MCF 10A (cell line): ENCODE data around the gene NTMT1. TPM values are rescaled to one million over a fixed set of nuclear protein-coding genes. Genes with fewer than 3 reads are reported as not detected.

Experiments
- BruUV-seq: library from RNA; stranded (reverse); fragments of 400-500 nt; replicated peaks from 2 replicates; lab custom pipeline; 2021; lab: Mats Ljungman, UMichigan
- CTCF ChIA-PET: fragments of 300-600 bp; sonication (Branson Sonifier 250); formaldehyde crosslinking; extraction: SDS; loops from one replicate; lab custom pipeline; 2021; ENCODE audit warnings: antibody characterized with exemption, inconsistent platforms; lab: Yijun Ruan, JAX
- POLR2A ChIA-PET: fragments of 300-600, 350-650 bp; sonication (Branson Sonifier 250); formaldehyde crosslinking; extraction: SDS; loops from one replicate; lab custom pipeline; 2020; ENCODE audit warnings: antibody characterized with exemption, inconsistent platforms; lab: Yijun Ruan, JAX
- DNase-seq: peaks from one replicate; pipeline ENCODE4 v3.0.0-alpha.2; 2018; ENCODE audit not compliant: unreplicated experiment
- H3K27ac Mint-ChIP-seq: one replicate; pipeline ENCODE4 v1.8.0; 2022; ENCODE audit warnings: mild to moderate bottlenecking, low read depth, mixed read lengths; ENCODE audit not compliant: unreplicated experiment
- H3K27me3 Mint-ChIP-seq: one replicate; pipeline ENCODE4 v1.8.0; 2022; ENCODE audit warnings: mixed read lengths; ENCODE audit not compliant: insufficient read depth, unreplicated experiment
- H3K36me3 Mint-ChIP-seq: one replicate; pipeline ENCODE4 v1.8.0; 2022; ENCODE audit warnings: mild to moderate bottlenecking, moderate library complexity, mixed read lengths; ENCODE audit not compliant: insufficient read depth, unreplicated experiment
- H3K4me1 Mint-ChIP-seq: one replicate; pipeline ENCODE4 v1.8.0; 2022; ENCODE audit warnings: mixed read lengths; ENCODE audit not compliant: insufficient read depth, unreplicated experiment
- H3K4me3 Mint-ChIP-seq: one replicate; pipeline ENCODE4 v1.8.0; 2022; ENCODE audit warnings: mild to moderate bottlenecking, moderate library complexity, mixed read lengths; ENCODE audit not compliant: unreplicated experiment
- H3K9me3 Mint-ChIP-seq: one replicate; pipeline ENCODE4 v1.8.0; 2022; ENCODE audit warnings: mixed read lengths; ENCODE audit not compliant: unreplicated experiment
- intact Hi-C: fragments of 100-400 bp; cut with micrococcal nuclease; formaldehyde crosslinking; loops from 2 replicates; pipeline ENCODE4 v1.14.1; 2022
- total RNA-seq: library from RNA; stranded (reverse); gene quantifications from 2 replicates; pipeline ENCODE4 v1.2.3, GENCODE V29; 2022
- TF ChIP-seq, protein P1 (sequence below): fragments of 200-600 bp; IDR thresholded peaks from one replicate; pipeline ENCODE4 v1.8.0; 2022; ENCODE audit warnings: antibody characterized with exemption, mild to moderate bottlenecking; ENCODE audit not compliant: unreplicated experiment

Gene NTMT1
- total RNA-seq, 1 experiment from 2014 or later = 49.2 TPM

DNA sequence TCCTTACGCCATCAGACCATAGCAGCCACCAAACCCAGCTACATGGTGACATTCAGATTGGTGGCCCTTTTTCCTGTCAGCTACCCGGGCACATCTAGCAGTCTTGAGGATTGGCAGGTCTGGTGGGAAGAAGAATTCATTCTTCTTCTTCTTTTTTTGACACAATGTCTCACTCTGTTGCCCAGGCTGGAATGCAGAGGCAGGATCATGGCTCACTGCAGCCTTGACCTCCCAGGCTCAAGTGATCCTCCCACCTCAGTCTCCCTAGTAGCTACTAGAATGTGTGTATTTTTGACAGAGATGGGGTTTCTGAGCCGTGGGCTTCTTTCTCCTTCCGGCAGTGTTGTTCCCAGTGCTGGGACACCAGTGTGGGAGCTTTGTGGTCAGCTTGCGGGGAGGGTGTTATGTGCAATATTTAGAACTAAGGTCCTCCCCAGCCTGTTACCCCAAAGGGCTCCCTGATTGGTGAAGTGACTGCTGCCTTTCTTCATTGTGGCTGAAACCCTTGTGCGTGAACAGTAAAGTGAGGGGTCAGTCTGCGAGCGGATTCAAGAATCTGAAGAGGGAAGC is 3.4 kb downstream of the NTMT1 start:
- DNase-seq = no peak
- Mint-ChIP-seq H3K27me3 (no peaks in the 10 kb centered on the region), H3K4me3 (no peak overlapping the region), H3K4me1 (peaks cover 32% of the 10 kb centered on the region), H3K27ac (no peak overlapping the region), H3K9me3 (no peaks in the 10 kb centered on the region), H3K36me3 (peaks cover 31% of the 10 kb centered on the region)
- CTCF ChIA-PET = interaction anchor here (0.6 to 5.0 kb wide), 5 partner anchors 11 to 738 kb away, joined by 3 to 23 read pairs (median 3); no protein-coding TSS in a partner anchor
- intact Hi-C loops = loop anchor here (10.0 kb wide), 1 partner anchor 1075 kb away; the partner anchor contains the start of gene SPTAN1
- POLR2A ChIA-PET = interaction anchor here (1.4 to 7.2 kb wide), 3 partner anchors 10 to 488 kb away, joined by 4 to 55 read pairs (median 4); partner anchors contain the start of gene ASB6
- no TSS peak for BruUV-seq
- TF ChIP-seq, protein P1, sequence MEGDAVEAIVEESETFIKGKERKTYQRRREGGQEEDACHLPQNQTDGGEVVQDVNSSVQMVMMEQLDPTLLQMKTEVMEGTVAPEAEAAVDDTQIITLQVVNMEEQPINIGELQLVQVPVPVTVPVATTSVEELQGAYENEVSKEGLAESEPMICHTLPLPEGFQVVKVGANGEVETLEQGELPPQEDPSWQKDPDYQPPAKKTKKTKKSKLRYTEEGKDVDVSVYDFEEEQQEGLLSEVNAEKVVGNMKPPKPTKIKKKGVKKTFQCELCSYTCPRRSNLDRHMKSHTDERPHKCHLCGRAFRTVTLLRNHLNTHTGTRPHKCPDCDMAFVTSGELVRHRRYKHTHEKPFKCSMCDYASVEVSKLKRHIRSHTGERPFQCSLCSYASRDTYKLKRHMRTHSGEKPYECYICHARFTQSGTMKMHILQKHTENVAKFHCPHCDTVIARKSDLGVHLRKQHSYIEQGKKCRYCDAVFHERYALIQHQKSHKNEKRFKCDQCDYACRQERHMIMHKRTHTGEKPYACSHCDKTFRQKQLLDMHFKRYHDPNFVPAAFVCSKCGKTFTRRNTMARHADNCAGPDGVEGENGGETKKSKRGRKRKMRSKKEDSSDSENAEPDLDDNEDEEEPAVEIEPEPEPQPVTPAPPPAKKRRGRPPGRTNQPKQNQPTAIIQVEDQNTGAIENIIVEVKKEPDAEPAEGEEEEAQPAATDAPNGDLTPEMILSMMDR = no peak

DNA sequence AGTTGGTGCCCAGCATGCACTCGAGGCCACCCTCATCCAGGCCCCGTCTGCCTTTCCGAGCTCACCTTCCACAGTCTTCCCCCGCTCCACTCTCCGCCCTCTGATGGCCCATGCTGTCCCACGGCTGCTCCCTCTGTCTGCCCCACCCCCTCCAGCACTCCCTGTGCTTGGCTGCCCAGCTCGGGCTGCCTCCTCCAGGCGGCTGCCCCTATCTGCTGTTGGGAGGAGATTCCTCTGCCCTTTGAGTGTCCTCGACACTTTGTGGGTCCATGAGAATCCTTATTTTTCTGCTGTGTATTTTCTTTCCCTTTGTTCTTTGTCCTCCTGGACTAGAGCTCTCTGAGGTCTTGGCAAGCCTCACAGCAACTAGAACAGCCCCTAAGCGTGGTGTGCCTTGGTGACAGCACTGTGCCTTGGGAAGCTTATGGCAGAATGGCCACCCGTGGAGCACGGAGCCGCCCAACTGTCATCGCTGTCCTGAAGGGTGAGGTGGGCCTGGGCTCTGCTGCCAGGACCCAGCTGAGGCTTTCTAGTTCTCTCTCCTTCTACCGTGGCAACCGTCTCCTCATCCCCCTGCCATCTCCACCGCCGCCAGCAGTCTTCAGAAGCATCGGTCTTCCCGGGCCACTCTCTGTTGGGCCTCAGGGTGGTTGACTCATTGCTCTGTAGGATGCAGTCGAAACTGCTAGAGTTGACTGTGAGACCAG is 5.2 kb downstream of the NTMT1 start:
- H3K36me3 Mint-ChIP-seq = peaks cover 48% of the 10 kb centered on the region
- H3K27me3 Mint-ChIP-seq = no peaks in the 10 kb centered on the region
- peak overlapping the region; percentile 51 for H3K4me3 Mint-ChIP-seq
- no TSS peak for BruUV-seq
- H3K9me3 Mint-ChIP-seq = no peaks in the 10 kb centered on the region
- H3K4me1 Mint-ChIP-seq = peaks cover 32% of the 10 kb centered on the region
- DNase-seq = peak; percentile 82
- CTCF ChIA-PET = interaction anchor here (0.5 to 5.0 kb wide), 8 partner anchors 9 to 491 kb away, joined by 3 to 23 read pairs (median 5); partner anchors contain the start of gene C9orf50
- intact Hi-C loops = no loop called here
- peak overlapping the region; percentile 88 for H3K27ac Mint-ChIP-seq
- TF ChIP-seq, protein P1 = no peak
- POLR2A ChIA-PET = interaction anchor here (0.8 to 7.2 kb wide), 7 partner anchors 8 to 491 kb away, joined by 3 to 55 read pairs (median 4); partner anchors contain the start of genes ASB6 and IER5L

DNA sequence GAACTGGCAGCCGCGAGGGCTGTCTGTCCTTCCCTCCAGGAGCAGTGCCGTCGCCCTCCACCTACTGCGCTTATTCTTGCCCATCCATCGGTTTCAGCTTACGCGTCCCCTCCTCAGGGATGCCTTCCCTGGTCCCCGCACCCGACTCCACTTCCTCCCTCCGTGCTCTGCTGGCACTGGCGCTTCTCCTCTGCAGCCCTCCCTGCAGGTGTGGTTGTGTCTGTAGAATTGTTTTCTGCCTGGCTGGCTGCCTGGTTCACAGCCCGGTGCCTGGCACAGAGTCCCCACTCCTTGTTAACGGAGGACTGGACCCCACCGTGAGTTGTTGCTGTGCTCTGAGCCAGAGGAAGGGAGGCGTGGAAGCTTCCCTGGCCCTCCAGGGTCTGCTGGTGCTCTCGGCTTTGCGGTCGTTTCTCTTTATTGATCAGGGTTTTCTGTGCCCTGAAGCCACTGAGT is 5.7 kb downstream of the NTMT1 start:
- no peak for DNase-seq
- H3K4me1 Mint-ChIP-seq = peaks cover 31% of the 10 kb centered on the region
- H3K36me3 Mint-ChIP-seq = peaks cover 47% of the 10 kb centered on the region
- BruUV-seq = no TSS peak
- no peaks in the 10 kb centered on the region for H3K9me3 Mint-ChIP-seq
- H3K4me3 Mint-ChIP-seq = peak overlapping the region; percentile 51
- CTCF ChIA-PET = interaction anchor here (0.5 to 5.0 kb wide), 5 partner anchors 8 to 459 kb away, joined by 3 to 23 read pairs (median 4); no protein-coding TSS in a partner anchor
- TF ChIP-seq, protein P1 = no peak
- intact Hi-C loops = no loop called here
- H3K27me3 Mint-ChIP-seq = no peaks in the 10 kb centered on the region
- POLR2A ChIA-PET = interaction anchor here (0.8 to 7.2 kb wide), 3 partner anchors 8 to 492 kb away, joined by 3 to 55 read pairs (median 6); partner anchors contain the start of gene ASB6
- peak overlapping the region; percentile 88 for H3K27ac Mint-ChIP-seq

DNA sequence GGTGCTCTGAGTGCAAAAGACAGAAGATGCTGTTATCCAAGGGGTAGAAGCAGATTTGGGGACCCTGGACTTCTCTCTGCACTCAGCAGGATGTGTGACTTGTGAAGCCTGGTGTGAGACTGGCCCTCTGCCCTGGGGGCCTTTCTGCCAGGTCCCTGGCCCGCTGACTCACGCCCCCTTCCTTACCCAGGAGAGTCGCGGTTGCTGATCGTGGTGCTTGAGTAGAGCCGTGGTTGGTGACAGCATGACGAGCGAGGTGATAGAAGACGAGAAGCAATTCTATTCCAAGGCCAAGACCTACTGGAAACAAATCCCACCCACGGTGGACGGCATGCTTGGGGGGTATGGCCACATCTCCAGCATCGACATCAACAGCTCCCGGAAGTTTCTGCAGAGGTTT is 6.5 kb downstream of the NTMT1 start:
- intact Hi-C loops = no loop called here
- no TSS peak for BruUV-seq
- ChIA-PET CTCF (interaction anchor here (0.5 to 5.0 kb wide), 5 partner anchors 8 to 460 kb away, joined by 3 to 23 read pairs (median 3); no protein-coding TSS in a partner anchor), POLR2A (interaction anchor here (7.2 kb wide), 1 partner anchor 7 kb away, joined by 55 read pairs; the partner anchor contains the start of gene ASB6)
- Mint-ChIP-seq H3K4me3 (no peak overlapping the region), H3K9me3 (no peaks in the 10 kb centered on the region), H3K36me3 (peaks cover 43% of the 10 kb centered on the region), H3K27ac (no peak overlapping the region), H3K27me3 (no peaks in the 10 kb centered on the region), H3K4me1 (peaks cover 23% of the 10 kb centered on the region)
- TF ChIP-seq, protein P1 = no peak
- DNase-seq = no peak
